Central memory CD4-positive, alpha-beta T cell (primary cell): Measurements from ENCODE around the gene CD63.

Experiments used
- DNase-seq: peaks from one replicate; pipeline ENCODE4 v3.0.0; 2022

The CD63 gene

GRCh38 chr12:55704824-55705718 is 23.7 kb downstream of the CD63 start:
- no peak for DNase-seq

DNA sequence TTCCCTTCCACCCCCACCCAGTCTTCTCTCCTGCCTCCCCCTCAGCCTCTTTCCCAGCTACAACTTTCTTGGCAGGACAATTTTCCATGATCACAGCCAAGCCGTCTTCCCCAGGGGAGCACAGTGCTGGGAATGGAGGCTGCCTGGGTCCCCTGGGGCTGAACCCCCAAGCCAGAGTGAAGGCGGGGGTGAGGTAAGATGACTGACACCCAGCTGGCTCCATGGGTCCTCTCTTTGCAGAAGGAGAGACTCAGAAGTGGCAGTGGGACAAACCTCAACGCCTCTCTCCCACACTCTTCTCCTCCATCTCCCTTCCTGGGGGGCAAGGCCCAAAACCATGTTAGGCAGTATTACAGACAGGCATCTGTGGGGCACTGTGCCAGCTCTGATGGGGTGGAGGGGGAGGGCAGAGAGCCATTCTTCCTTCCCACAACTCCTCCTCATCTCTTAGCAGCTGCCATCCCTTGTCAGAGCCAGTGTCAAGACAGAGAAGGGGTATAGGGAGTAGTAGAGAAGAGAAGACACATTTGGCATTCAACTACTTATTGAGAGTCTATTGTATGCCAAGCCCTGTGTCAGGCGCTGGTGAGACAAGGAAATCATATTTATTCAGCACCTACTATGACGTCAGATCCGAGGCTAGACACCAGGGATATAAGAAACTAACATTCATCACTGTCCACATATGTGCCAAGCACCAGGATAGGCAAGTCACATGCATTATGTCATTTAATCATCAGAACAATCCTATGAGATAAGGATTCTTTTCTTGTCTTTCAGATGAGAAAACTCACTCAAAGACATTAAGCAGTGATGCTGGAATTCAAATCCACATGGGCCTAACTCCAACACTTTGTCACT is 24.7 kb downstream of the CD63 start:
- no peak for DNase-seq

DNA sequence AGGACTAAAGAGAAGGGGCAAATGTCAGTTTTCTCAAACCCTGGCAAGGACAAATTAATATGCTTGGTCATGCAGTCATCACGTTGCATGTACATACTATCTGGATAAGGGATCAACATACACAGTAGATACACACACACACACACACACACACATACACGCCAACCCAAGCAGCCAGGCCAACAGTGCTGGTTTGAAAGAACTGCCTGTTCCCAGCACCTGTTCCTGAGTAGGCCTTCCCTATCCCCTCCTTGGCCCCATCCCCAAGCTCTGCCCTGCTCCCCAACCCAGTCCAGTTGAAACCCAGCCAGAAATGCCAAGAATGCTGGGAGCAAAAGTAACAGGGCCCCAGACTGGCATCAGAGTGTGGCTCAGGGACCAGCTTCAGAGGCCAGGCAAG is 25.5 kb downstream of the CD63 start:
- no peak for DNase-seq

GRCh38 chr12:55702861-55703260 is 25.9 kb downstream of the CD63 start:
- no peak for DNase-seq

GRCh38 chr12:55700255-55701018 is 28.4 kb downstream of the CD63 start:
- DNase-seq = no peak

- no peak for DNase-seq
Measured at GRCh38 chr12:55699471-55700055, 29.2 kb downstream of the CD63 start.

DNA sequence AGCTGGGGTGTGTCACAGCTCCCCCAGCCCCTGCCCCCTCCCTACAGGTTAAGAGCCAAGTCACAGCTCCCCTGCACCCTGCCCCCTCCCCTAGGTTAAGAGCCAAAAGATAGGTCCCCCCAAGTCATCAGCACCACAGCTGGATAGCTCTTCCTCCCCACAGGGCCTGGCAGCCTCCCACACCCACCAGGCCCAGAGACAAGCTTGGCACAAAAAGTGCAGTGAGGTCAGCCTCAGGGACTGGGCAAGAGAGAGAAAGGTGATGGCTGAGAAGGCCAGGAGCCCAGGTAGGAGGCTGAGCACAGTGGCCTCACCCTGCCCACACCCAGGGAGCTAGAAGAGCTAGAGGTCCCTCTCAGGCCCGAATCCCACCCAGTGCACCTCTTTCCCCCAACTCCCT is 29.8 kb downstream of the CD63 start:
- no peak for DNase-seq

GRCh38 chr12:55698241-55698955 is 30.4 kb downstream of the CD63 start:
- no peak for DNase-seq

GRCh38 chr12:55697686-55698085 is 31.1 kb downstream of the CD63 start:
- no peak for DNase-seq

DNA sequence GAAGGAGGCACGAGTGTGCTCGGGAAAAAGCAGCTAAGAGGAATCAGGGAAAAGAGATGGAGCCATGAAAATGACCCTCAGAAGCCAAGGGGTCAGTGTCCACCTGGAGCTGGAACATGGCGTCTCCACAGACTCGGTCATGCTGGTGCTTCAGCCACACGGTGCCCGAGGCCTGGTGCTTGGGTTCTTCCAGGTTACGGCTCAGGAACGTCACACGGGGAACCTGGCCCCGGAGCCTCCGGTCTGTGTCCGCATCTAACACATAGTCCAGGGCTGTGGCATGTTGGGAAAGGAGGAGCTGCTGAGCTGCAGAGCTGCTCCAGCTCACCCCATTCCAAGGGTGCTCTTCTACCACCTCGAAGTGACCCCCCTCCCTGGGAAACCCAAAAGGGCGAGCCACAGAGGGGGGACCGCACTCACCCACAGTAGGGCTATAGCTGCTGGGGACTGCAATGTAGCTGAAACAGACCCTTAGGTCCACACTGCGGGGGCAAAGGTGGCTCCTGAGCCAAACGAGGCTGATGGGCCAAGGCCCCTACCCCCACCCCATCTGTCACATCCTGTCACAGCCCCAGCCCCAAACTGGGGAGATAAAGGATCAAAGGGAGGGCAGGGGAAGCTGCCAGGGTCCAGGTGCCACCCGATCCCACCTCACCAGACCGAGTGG is 31.9 kb downstream of the CD63 start:
- DNase-seq = no peak

- no peak for DNase-seq
Measured at GRCh38 chr12:55696141-55696540, 32.7 kb downstream of the CD63 start.

- DNase-seq = no peak
Measured at GRCh38 chr12:55695349-55695748, 33.5 kb downstream of the CD63 start.

DNA sequence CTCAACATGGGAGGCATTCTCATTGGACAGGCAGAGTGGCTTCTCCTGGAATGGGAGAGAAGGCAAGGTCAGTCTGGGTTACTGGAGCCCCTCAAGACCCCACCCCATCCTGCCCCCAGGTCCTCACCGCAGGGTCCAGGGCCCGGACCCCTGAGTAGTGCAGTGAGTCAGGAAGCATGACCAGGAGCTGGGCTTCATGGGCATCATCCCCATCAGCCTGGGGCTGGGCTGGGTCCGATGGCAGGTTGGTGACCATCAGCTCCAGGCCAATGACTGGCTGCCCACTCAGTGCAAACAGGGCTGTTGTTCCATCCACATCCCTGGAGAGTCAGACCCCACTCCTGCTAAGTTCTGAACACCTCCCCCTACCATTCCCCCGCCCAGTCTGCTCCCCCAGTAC is 34.2 kb downstream of the CD63 start:
- no peak for DNase-seq

GRCh38 chr12:55694188-55694515 is 34.7 kb downstream of the CD63 start:
- no peak for DNase-seq

DNA sequence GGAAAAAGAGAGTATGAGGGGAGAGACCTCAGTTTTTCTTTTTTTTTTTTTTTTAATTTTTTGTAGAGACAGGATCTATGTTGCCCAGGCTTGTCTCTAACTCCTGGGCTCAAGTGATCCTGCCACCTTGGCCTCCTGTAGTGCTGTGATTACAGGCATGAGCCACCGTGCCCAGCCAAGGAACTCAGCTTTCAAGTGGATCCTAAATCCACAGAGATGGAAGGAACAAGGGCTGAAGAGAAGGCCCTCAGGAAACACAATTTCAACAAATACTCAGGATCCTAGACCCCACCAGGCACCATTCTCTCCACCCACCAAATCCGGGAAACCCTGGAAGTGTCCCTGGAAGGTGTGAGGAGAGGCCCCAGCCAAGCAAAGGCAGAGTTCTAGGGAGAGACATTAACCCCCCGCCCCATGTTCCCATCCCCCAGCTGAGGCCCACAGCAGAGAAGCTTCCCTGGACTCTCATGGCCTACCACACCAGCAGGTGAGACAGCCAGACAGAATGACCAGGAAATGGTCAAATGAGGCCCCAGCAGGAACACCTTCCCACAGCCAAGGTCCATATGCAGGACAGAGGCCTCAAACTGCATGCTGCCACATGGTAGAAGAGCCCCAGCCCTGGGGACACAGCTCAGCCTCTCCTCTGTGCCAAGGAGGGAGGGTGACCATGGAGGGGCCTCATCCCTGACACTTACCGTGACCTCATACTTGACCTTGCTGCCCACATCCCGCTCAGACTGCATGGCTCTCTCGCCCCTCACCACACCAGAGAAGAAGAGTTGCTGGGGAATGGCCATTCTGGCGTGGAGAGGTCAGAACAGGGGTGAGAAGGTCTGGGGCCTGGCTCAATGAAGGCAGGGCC is 35.3 kb downstream of the CD63 start:
- DNase-seq = no peak

DNA sequence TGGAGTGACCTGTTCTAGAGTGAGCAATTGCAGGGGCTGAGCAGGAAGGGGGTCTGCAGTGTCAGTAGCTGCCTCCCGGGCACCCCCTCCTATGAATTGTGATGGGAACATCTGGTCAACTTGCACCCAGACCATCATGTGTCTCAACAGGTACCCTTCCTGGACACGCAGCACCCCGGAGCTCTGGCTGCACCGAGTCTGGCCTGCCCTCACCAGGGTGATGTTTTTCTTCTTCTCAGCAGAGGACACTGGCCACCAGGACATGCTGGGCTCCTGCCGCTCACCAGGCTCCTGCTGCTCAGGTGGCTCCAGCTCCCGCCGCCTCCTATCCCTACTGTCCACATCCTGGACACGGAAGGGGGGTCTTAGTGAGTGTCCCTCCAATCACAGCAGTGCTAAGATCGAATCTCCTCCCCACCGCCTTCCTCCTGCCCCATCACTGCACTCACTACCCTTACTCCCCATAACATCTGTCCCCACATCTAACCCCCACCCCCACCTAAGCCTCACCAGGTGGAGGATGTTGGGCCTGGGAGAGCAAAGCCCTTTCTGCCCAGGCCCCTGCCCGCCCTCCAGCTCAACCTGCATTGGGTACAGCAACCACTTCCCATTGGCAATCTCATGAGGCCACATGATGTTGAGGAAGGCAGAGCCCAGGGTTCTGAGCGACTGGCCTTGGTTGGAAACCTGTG is 36.0 kb downstream of the CD63 start:
- no peak for DNase-seq

- DNase-seq = no peak
Measured at GRCh38 chr12:55688716-55689655, 39.8 kb downstream of the CD63 start.

DNA sequence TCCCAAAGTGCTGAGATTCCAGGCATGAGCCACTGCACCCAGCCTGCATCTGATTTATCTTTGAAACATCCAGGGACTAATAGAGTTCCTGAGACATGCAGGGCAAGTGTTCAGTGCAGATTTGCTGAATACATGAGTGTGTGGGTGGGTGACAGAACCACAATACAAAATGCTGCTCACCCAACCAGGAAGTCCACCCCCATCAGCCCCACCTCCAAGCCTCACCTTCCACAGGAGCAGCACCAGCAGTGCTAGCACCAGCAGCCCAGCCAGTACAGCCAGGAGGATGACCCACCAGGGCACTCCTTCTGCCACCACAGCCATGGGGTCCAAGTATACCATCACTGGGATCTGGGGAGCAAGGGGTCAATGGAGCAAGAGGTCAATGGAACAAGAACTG is 41.1 kb downstream of the CD63 start:
- DNase-seq = no peak
